ENCODE data around the gene MRPS16.

MRPS16 gene

GRCh38 chr10:73252445-73253224 lies at the start of gene MRPS16:
Gene MRPS16 (minus strand): TSS chr10:73252644. CDS start chr10:73252482, 162 bp downstream.
- TF ChIP-seq, protein P1, sequence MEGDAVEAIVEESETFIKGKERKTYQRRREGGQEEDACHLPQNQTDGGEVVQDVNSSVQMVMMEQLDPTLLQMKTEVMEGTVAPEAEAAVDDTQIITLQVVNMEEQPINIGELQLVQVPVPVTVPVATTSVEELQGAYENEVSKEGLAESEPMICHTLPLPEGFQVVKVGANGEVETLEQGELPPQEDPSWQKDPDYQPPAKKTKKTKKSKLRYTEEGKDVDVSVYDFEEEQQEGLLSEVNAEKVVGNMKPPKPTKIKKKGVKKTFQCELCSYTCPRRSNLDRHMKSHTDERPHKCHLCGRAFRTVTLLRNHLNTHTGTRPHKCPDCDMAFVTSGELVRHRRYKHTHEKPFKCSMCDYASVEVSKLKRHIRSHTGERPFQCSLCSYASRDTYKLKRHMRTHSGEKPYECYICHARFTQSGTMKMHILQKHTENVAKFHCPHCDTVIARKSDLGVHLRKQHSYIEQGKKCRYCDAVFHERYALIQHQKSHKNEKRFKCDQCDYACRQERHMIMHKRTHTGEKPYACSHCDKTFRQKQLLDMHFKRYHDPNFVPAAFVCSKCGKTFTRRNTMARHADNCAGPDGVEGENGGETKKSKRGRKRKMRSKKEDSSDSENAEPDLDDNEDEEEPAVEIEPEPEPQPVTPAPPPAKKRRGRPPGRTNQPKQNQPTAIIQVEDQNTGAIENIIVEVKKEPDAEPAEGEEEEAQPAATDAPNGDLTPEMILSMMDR (IDR thresholded peaks at IDR 0.05), result no peak

DNA sequence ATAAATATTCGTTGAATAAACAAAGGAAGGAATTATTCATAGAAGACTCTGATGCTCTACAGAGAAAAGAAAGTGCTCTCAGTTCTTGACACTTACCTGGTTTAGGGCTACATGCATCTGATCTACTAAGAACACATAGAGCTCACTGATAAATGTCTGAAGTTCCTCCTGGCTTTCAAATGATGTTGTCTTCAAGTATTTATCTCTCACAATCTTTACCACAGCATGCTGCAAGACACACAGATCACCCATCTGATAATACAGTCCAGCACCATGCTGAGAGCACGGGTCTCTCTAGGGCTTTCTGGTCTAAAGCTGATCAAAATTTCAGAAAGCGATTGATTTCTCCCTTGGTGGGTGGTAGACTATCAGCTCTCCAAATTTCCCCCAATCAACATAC lies 44.5 kb upstream of the MRPS16 start:
- TF ChIP-seq, protein P1 (IDR thresholded peaks at IDR 0.05), result no peak

DNA sequence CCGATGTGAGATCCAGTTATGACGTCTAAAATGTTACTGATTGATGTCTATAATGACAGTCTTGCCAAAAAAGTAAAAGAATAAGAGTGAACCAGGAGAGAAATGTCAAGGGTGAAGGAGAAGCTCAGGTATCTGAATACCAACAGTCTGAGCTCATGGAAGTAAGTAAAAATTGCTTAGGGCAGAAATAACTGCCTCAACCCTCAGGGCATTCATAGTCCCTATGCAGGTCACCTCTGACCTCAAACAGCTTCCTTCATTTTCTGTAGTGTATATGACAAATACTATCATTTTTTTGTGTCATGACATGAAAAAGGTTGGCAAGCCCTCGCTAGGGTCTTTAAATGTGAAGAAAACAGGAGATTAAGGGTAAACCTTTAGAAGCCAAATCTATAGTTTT lies 41.0 kb upstream of the MRPS16 start:
- TF ChIP-seq, protein P1 (IDR thresholded peaks at IDR 0.05), result no peak

- TF ChIP-seq, protein P1 (IDR thresholded peaks at IDR 0.05), result no peak
Measured at GRCh38 chr10:73289958-73290357, 37.5 kb upstream of the MRPS16 start.

DNA sequence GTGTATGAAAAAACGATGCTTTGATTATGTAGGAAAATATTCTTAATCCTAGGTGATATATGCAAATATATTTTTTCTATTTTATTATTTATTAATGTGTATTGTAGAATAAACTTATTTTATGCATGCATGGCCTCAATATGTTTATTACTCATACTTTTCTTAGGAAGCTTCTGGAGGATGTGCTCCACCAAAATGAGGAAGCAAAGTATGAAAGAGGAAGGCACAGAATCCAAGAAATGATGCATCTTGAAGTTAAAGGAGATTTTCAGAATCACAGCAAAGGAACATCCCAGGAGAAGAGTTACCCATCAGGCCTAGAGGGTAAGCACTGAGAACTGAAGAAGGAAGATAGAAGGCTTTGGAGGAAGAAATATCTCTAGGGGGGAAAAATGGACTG lies 35.0 kb upstream of the MRPS16 start:
- TF ChIP-seq, protein P1 (IDR thresholded peaks at IDR 0.05), result no peak

DNA sequence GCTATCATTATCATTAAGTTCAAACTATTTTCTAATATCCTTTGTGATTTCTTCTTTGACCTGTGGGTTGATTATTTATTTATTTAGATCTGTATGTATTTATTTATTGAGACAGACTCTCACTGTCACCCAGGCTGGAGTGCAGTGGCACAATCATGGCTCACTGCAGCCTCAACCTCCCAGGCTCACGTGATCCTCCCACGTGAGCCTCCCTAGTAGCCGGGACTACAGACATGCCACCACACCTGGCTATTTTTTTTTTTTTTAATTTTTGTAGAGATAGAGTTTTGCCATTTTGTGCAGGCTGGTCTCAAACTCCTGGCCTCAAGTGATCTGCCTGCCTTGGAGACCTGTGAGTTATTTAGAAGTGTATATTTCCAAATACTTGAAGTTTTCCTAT lies 28.7 kb upstream of the MRPS16 start:
- TF ChIP-seq, protein P1 (IDR thresholded peaks at IDR 0.05), result no peak

DNA sequence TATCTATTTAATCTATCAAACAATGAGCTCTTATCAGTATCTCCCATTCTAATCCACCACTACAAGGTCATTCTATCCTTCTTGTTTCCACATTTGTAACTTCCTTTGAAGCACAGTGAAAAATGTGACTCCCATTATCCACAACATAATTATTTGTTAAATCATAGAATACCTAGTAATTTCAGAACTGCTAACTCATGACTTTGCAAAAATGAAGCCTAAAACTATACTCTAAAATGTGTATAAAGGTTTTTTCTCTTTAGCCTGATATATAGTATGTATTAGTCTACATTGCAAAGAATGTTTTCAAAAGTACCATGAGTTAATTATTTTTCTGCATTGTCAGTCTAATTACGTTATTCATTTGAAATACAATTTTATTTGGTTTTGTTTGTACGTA lies 12.0 kb upstream of the MRPS16 start:
- TF ChIP-seq, protein P1 (IDR thresholded peaks at IDR 0.05), result no peak

Data from LNCAP (cell line).